ENCODE measurements around the gene GPC5. TPM values are rescaled to one million over a fixed set of nuclear protein-coding genes. Genes with fewer than 3 reads are reported as not detected.

GPC5 gene
- total and polyA plus RNA-seq, 10 donors, result 0.04 to 0.83 (median 0.26) TPM; not detected in 3

GRCh38 chr13:92101801-92102200 lies 703.4 kb downstream of the GPC5 start:
- H3K27me3 ChIP-seq (replicated peaks in 1 of 7), result no peaks in the 10 kb centered on the region
- H3K27ac ChIP-seq, result no peak overlapping the region
- TF ChIP-seq POLR2A (IDR thresholded peaks at IDR 0.05) (no peak), CTCF (IDR thresholded peaks at IDR 0.05 in 8 of 11, conservative IDR thresholded peaks at IDR 0.05 in 3 of 11) (no peak), POLR2AphosphoS5 (IDR thresholded peaks at IDR 0.05) (no peak)
- no peak for DNase-seq
- no peak overlapping the region for H3K4me3 ChIP-seq
- H3K4me1 ChIP-seq, result no peaks in the 10 kb centered on the region
- intact Hi-C loops (cut with DNase I; ENCODE audit: low total_unique reads), result no loop called here
- peaks cover 0 to 6% (median 0%) of the 10 kb centered on the region in 8 donors for H3K9me3 ChIP-seq
- no peaks in the 10 kb centered on the region for H3K36me3 ChIP-seq

- no peaks in the 10 kb centered on the region for H3K27me3 ChIP-seq (replicated peaks in 1 of 7)
- peaks cover 0 to 4% (median 0%) of the 10 kb centered on the region in 8 donors for H3K9me3 ChIP-seq
- no peak for DNase-seq
- WGBS, 5 donors, result 29 to 47% (median 43%) methylated on average over 6 of the region's 6 CpGs
- no peak overlapping the region for H3K27ac ChIP-seq
- TF ChIP-seq POLR2AphosphoS5 (IDR thresholded peaks at IDR 0.05), result no peak
- TF ChIP-seq POLR2A (IDR thresholded peaks at IDR 0.05), result no peak
- no peak for TF ChIP-seq CTCF (IDR thresholded peaks at IDR 0.05 in 8 of 11, conservative IDR thresholded peaks at IDR 0.05 in 3 of 11)
- H3K4me3 ChIP-seq, result no peak overlapping the region
- intact Hi-C loops (cut with DNase I; ENCODE audit: low total_unique reads), result no loop called here
- H3K36me3 ChIP-seq, result no peaks in the 10 kb centered on the region
- H3K4me1 ChIP-seq, result no peaks in the 10 kb centered on the region
Measured at GRCh38 chr13:92103689-92104153, 705.3 kb downstream of the GPC5 start.

- DNase-seq, result no peak
- WGBS, 5 donors, result 76 to 86% (median 81%) methylated on average over 9 of the region's 9 CpGs
- intact Hi-C loops (cut with DNase I; ENCODE audit: low total_unique reads), result no loop called here
- Histone ChIP-seq H3K27me3 (replicated peaks in 1 of 7) (no peaks in the 10 kb centered on the region), H3K9me3 (peaks cover 0 to 4% (median 0%) of the 10 kb centered on the region in 8 donors), H3K36me3 (no peaks in the 10 kb centered on the region), H3K27ac (no peak overlapping the region), H3K4me1 (no peaks in the 10 kb centered on the region), H3K4me3 (no peak overlapping the region)
- TF ChIP-seq CTCF (IDR thresholded peaks at IDR 0.05 in 8 of 11, conservative IDR thresholded peaks at IDR 0.05 in 3 of 11), result no peak
- TF ChIP-seq POLR2A (IDR thresholded peaks at IDR 0.05), result no peak
- no peak for TF ChIP-seq POLR2AphosphoS5 (IDR thresholded peaks at IDR 0.05)
Measured at GRCh38 chr13:92122186-92122853, 723.9 kb downstream of the GPC5 start.

- TF ChIP-seq POLR2AphosphoS5 (IDR thresholded peaks at IDR 0.05) (no peak), POLR2A (IDR thresholded peaks at IDR 0.05) (no peak), CTCF (IDR thresholded peaks at IDR 0.05 in 8 of 11, conservative IDR thresholded peaks at IDR 0.05 in 3 of 11) (no peak)
- DNase-seq, result no peak
- 81 to 95% (median 93%) methylated on average over 2 of the region's 2 CpGs for WGBS, 5 donors
- H3K9me3 ChIP-seq, result no peaks in the 10 kb centered on the region
- no peaks in the 10 kb centered on the region for H3K4me1 ChIP-seq
- intact Hi-C loops (cut with DNase I; ENCODE audit: low total_unique reads), result no loop called here
- no peak overlapping the region for H3K4me3 ChIP-seq
- H3K36me3 ChIP-seq, result no peaks in the 10 kb centered on the region
- no peak overlapping the region for H3K27ac ChIP-seq
- no peaks in the 10 kb centered on the region for H3K27me3 ChIP-seq (replicated peaks in 1 of 7)
Measured at GRCh38 chr13:92126399-92126798, 728.0 kb downstream of the GPC5 start.

Data from spleen (tissue), 11 donors.